ENCODE data around the gene IMMP2L.
A peak's percentile ranks its signal among the peaks of the same experiment; 100 is the strongest.

IMMP2L gene

DNA sequence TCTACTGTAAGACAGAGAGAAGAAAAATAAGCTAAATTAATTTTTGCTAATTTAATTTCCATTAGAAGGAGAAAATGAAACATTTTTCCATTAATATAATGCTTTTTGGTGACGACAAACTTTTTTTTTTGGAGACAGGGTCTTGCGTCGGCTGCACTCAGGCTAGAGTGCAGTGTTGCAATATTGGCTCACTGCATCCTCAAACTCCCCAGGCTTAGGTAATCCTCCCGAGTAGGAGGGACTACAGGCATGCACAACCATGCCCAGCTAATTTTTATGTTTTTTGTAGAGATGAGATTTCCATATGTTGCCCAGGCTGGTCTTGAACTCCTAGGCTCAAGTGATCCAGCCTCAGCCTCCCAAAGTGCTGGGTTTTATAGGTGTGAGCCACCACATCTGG lies 701.1 kb downstream of the IMMP2L start:
- no peak for DNase-seq (ENCODE audit: low spot score)

DNA sequence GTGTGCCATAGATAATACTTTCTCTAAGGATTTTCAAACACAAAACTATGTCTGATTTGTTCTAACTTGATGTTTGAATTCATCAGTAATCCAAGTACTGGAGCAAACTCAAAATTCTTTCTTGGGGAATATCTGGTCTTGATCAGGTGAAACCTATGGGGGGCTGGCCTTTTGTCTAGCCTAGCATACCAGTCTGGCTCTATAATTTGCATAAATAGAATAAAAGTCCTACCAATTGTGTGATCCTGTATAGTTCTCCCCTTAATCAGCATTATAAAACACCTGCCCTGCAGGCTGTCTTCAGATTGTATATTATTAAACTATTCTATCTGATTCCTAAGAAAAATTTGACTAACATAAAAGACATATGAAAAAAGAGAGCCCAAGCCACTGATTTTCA lies 705.2 kb downstream of the IMMP2L start:
- DNase-seq (ENCODE audit: low spot score), result no peak

GRCh38 chr7:110856704-110857103 lies 705.6 kb downstream of the IMMP2L start:
- DNase-seq (ENCODE audit: low spot score), result no peak

GRCh38 chr7:110854651-110855050 lies 707.6 kb downstream of the IMMP2L start:
- no peak for DNase-seq (ENCODE audit: low spot score)

- DNase-seq (ENCODE audit: low spot score), result no peak
Observed at GRCh38 chr7:110854166-110854565, 708.1 kb downstream of the IMMP2L start.

DNA sequence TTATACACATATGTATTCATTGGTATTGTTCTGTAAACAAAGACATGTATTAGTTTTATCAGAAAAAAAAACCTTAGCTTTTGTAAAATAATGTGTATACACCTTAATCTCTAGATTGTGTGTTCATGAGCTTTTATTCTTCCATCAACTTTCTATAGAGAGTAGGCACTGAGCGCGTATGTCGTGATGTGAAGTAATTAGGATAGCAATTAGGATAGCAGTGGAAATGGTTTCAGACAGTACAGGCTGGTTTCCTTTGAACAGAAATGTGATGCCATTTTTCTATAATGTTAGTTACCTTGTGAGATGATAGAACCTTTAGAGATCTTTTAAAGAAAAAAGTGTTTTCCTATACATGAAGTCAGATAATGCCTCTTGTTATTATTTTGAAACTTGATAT lies 709.0 kb downstream of the IMMP2L start:
- no peak for DNase-seq (ENCODE audit: low spot score)

DNA sequence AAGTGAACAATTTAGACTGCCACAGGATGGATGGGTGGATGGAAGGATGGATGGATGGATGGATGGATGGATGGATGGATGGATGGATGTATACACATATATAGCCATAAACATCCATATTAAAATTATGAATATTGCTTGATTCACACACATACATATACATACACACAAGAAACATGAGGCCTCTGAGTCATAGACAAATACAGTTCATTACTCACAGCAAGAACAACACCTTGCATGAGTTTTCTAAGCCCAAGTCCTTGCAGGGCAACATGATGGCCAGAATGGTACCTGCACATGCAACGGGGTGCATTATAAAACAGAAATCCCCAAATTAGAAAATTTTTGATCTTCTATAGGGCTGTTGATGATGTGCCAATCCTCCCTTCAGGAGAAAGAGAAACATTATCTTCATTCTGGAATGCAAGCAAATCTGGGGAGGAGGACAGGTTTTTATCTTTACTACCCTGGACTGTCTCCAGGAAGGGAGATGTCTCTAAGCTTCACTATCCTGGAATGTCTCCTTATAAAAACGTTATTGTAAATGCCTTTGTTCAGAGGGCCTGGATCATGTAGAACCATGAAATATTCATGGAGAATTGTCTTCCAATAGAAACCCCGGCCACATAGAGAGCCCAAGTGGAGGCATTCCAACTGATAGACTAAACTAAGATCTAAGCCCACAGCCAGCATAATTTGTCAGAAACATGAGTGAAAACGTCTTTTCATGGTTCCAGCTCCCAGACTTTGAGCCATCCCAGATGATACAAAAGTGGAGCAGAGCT lies 709.9 kb downstream of the IMMP2L start:
- DNase-seq (ENCODE audit: low spot score), result peak; percentile 2

DNA sequence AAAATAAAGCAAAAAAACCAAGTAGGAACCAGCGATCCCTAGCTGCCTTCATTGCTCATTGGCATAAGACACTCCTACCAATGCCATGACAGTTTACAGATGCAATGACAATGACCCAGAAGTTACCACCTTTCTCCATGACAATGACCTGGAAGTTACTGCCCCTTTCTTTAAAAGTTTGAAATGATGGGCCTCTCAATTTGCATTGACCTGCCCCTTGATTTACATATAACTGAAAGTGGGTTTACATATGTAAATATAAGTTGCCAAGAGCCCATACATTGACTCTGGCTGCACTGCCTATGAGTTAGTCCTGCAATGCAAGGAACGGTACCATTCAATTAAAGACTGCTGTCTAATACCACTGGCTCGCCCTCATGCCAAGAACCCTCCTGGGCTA lies 712.1 kb downstream of the IMMP2L start:
- DNase-seq (ENCODE audit: low spot score), result no peak

DNA sequence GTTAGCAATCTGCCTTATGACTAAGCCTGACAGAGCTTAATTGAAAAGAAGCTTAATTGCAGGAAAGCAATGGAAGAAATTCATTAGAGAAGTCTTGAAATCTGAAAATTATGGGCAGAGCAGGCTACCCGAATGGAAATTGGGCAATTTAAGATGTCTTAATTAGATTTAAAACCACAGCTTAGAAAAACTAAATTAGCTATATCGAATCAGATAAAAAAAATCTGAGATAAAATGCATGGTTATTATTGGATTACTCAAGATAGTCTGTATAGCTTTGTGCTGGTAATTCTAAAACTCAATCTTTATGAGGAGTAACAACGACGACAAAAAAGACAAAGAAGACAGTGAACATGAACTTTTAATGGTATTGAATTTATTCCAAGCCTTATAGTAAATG lies 719.5 kb downstream of the IMMP2L start:
- no peak for DNase-seq (ENCODE audit: low spot score)

GRCh38 chr7:110841840-110842545 lies 720.3 kb downstream of the IMMP2L start:
- no peak for DNase-seq (ENCODE audit: low spot score)

- DNase-seq (ENCODE audit: low spot score), result no peak
Observed at GRCh38 chr7:110839866-110840265, 722.4 kb downstream of the IMMP2L start.

DNA sequence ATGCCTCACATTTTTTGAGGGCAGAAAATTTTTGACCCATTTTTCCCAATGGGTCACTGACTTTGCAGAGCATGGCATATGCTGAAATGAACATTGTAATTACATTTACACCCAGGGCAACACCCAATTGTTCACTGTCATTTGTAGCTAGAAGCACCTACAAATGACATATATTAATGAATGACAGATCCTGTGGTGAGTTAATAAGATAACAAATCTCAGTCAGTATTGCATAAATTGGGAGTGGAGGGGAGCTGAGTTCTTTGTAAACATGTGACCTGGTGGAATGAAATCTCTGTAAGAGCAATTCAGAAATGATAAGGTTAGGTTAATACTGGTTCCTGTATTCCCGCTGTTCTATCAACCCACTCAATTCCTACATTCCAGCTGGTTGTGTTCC lies 726.4 kb downstream of the IMMP2L start:
- DNase-seq (ENCODE audit: low spot score), result no peak

GRCh38 chr7:110835218-110835617 lies 727.1 kb downstream of the IMMP2L start:
- no peak for DNase-seq (ENCODE audit: low spot score)

- DNase-seq (ENCODE audit: low spot score), result no peak
Observed at GRCh38 chr7:110831419-110831818, 730.9 kb downstream of the IMMP2L start.

GRCh38 chr7:110830778-110831177 lies 731.5 kb downstream of the IMMP2L start:
- DNase-seq (ENCODE audit: low spot score), result no peak

GRCh38 chr7:110827936-110828335 lies 734.4 kb downstream of the IMMP2L start:
- no peak for DNase-seq (ENCODE audit: low spot score)

GRCh38 chr7:110827287-110827855 lies 734.9 kb downstream of the IMMP2L start:
- no peak for DNase-seq (ENCODE audit: low spot score)

GRCh38 chr7:110813986-110814385 lies 748.3 kb downstream of the IMMP2L start:
- no peak for DNase-seq (ENCODE audit: low spot score)

- DNase-seq (ENCODE audit: low spot score), result no peak
Observed at GRCh38 chr7:110809832-110810231, 752.5 kb downstream of the IMMP2L start.

GRCh38 chr7:110808361-110808760 lies 753.9 kb downstream of the IMMP2L start:
- DNase-seq (ENCODE audit: low spot score), result no peak

- no peak for DNase-seq (ENCODE audit: low spot score)
Observed at GRCh38 chr7:110804501-110804900, 757.8 kb downstream of the IMMP2L start.

- no peak for DNase-seq (ENCODE audit: low spot score)
Observed at GRCh38 chr7:110803602-110804143, 758.6 kb downstream of the IMMP2L start.

- DNase-seq (ENCODE audit: low spot score), result peak; percentile 3
Observed at GRCh38 chr7:110801502-110801901, 760.8 kb downstream of the IMMP2L start.

All from activated CD4-positive, alpha-beta T cell treated with anti-CD3 and anti-CD28 coated beads, Interleukin-2, Interleukin-4, amounts not matched to agents 100 ng/mL and 50 ng/mL, durations not matched to agents 16 hours and 8 hours (primary cell).